ENCODE measurements around the gene ERC2.
"Not testable (repeated sequence)": the region's sequence is repeated elsewhere in the genome, so short reads cannot be mapped to it uniquely, and the experiment has no call there.

ERC2 gene

GRCh38 chr3:56048331-56048730 is 419.9 kb downstream of the ERC2 start:
- no peak for DNase-seq (ENCODE audit: low read depth)
- TF ChIP-seq MAX (IDR thresholded peaks at IDR 0.05; ENCODE audit: low read depth, low read length): no peak
- TF ChIP-seq MYC (IDR thresholded peaks at IDR 0.05; ENCODE audit: low read depth, low read length): no peak
- no peak overlapping the region for H3K4me3 ChIP-seq (ENCODE audit: low read depth, low read length)

GRCh38 chr3:56042326-56042951 is 425.8 kb downstream of the ERC2 start:
- no peak for TF ChIP-seq MYC (IDR thresholded peaks at IDR 0.05; ENCODE audit: low read depth, low read length)
- TF ChIP-seq CTCF (IDR thresholded peaks at IDR 0.05; ENCODE audit: low read depth, low read length): peak; percentile 23
- peak; percentile 34 for DNase-seq (ENCODE audit: low read depth)
- H3K4me3 ChIP-seq (ENCODE audit: low read depth, low read length): no peak overlapping the region

- DNase-seq (ENCODE audit: low read depth): no peak
- no peak overlapping the region for H3K4me3 ChIP-seq (ENCODE audit: low read depth, low read length)
- TF ChIP-seq MAX (IDR thresholded peaks at IDR 0.05; ENCODE audit: low read depth, low read length) (no peak), CTCF (IDR thresholded peaks at IDR 0.05; ENCODE audit: low read depth, low read length) (no peak), MYC (IDR thresholded peaks at IDR 0.05; ENCODE audit: low read depth, low read length) (no peak), POLR2A (IDR thresholded peaks at IDR 0.05; ENCODE audit: extremely low read depth, insufficient read length) (no peak)
Observed at GRCh38 chr3:56025326-56025725, 442.9 kb downstream of the ERC2 start.

GRCh38 chr3:56023546-56023945 is 444.7 kb downstream of the ERC2 start:
- TF ChIP-seq POLR2A (IDR thresholded peaks at IDR 0.05; ENCODE audit: extremely low read depth, insufficient read length): no peak
- no peak for TF ChIP-seq MYC (IDR thresholded peaks at IDR 0.05; ENCODE audit: low read depth, low read length)
- no peak for TF ChIP-seq MAX (IDR thresholded peaks at IDR 0.05; ENCODE audit: low read depth, low read length)
- no peak for TF ChIP-seq CTCF (IDR thresholded peaks at IDR 0.05; ENCODE audit: low read depth, low read length)
- H3K4me3 ChIP-seq (ENCODE audit: low read depth, low read length): no peak overlapping the region
- no peak for DNase-seq (ENCODE audit: low read depth)

- TF ChIP-seq MYC (IDR thresholded peaks at IDR 0.05; ENCODE audit: low read depth, low read length) (no peak), MAX (IDR thresholded peaks at IDR 0.05; ENCODE audit: low read depth, low read length) (no peak), CTCF (IDR thresholded peaks at IDR 0.05; ENCODE audit: low read depth, low read length) (no peak), POLR2A (IDR thresholded peaks at IDR 0.05; ENCODE audit: extremely low read depth, insufficient read length) (no peak)
- no peak for DNase-seq (ENCODE audit: low read depth)
Observed at GRCh38 chr3:56022619-56023018, 445.6 kb downstream of the ERC2 start.

GRCh38 chr3:56019490-56020146 is 448.6 kb downstream of the ERC2 start:
- no peak overlapping the region for H3K4me3 ChIP-seq (ENCODE audit: low read depth, low read length)
- no peak for TF ChIP-seq MYC (IDR thresholded peaks at IDR 0.05; ENCODE audit: low read depth, low read length)
- TF ChIP-seq CTCF (IDR thresholded peaks at IDR 0.05; ENCODE audit: low read depth, low read length): no peak
- no peak for TF ChIP-seq MAX (IDR thresholded peaks at IDR 0.05; ENCODE audit: low read depth, low read length)
- TF ChIP-seq POLR2A (IDR thresholded peaks at IDR 0.05; ENCODE audit: extremely low read depth, insufficient read length): no peak
- DNase-seq (ENCODE audit: low read depth): no peak

More at GRCh38 chr3:56022619-56023018, 445.6 kb downstream of the ERC2 start:
- no peak overlapping the region for H3K4me3 ChIP-seq (ENCODE audit: low read depth, low read length)

- not testable (repeated sequence) for DNase-seq (ENCODE audit: low read depth); H3K4me3 ChIP-seq (ENCODE audit: low read depth, low read length)
Observed at GRCh38 chr3:56015374-56015773, 452.9 kb downstream of the ERC2 start.

Measured in NB4 (cell line).